Subcutaneous adipose tissue (tissue), 4 donors: ENCODE results near the gene ADORA1. TPM values are rescaled to one million over a fixed set of nuclear protein-coding genes. Genes with fewer than 3 reads are reported as not detected.

Experiments used
- CTCF ChIP-seq: fragments of 450-650 bp; IDR thresholded peaks from one replicate; pipeline ENCODE4 v1.5.1; 2016; ENCODE audit warnings: low read depth, mild to moderate bottlenecking, control low read depth, antibody characterized with exemption, moderate library complexity
- total RNA-seq, 4 donors: library from RNA; depleted of rRNA; stranded (reverse); fragments of >200 nt; gene quantifications; one replicate each; pipeline ENCODE4 v1.1.0, GENCODE V29; 2016

Gene ADORA1
- total RNA-seq, 4 donors from 2014 or later, result 0.33 to 8.3 (median 0.90) TPM

GRCh38 chr1:203165101-203165799 lies 37.7 kb downstream of the ADORA1 start:
- TF ChIP-seq CTCF, result no peak

GRCh38 chr1:203165800-203166161 lies 38.3 kb downstream of the ADORA1 start:
- TF ChIP-seq CTCF, result no peak

GRCh38 chr1:203166192-203166940 lies 38.8 kb downstream of the ADORA1 start:
- no peak for TF ChIP-seq CTCF

- no peak for TF ChIP-seq CTCF
Observed at GRCh38 chr1:203167026-203167912, 39.7 kb downstream of the ADORA1 start.

- TF ChIP-seq CTCF, result no peak
Observed at GRCh38 chr1:203167913-203168200, 40.3 kb downstream of the ADORA1 start.

DNA sequence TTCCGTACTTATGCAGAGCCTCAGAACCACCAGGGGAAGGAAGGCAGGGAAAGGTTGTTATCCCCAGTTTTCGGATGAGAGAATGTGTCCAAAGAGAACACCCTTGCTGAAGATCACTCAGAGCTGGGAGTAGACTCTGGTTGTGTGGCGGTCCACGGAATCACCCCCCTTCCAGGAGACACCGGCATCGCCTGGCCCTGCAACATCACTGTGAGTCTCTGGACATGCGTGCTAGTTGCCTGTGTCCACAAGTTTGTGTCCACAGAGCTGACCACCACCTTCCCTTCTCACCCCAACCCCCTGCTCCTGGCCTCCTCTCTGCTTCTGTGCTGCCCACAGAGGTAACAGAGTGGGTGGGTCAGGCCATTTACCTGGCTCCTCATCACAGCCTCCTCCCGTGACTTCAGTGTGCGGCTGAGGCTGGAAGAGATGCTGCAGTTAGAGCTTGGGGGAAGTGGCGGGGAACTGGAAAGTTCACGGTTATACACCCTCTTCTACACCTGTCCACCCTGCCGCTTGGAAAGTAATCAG lies 40.8 kb downstream of the ADORA1 start:
- no peak for TF ChIP-seq CTCF

DNA sequence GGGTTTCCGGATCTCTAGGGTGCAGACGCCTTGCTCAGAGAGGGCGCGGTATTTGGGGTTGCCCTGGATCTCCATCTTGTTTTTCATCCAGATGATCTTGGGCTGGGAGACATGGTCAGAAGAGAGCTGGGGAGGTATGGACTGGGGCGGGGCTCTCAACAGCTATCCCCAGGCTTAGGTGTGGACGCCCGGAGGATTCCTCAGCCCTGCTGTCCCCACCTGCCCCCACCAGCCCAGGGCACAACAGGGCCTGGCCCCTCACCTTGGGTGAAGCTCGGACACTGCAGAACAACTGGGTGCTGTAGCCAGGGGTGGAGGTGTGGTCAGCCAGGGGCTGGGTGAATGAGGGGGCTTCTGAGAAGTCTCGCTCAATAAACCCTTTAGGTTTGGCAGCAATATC lies 41.5 kb downstream of the ADORA1 start:
- TF ChIP-seq CTCF, result no peak
